ENCODE results near the gene IL1RL2. TPM values are rescaled to one million over a fixed set of nuclear protein-coding genes. Genes with fewer than 3 reads are reported as not detected.

The IL1RL2 gene
- total RNA-seq, 1 donor from 2014 or later, result 1.0 TPM

GRCh38 chr2:102200539-102200938 is 13.7 kb downstream of the IL1RL2 start:
- no peak for TF ChIP-seq CTCF (conservative IDR thresholded peaks at IDR 0.05)
- Mint-ChIP-seq H3K36me3 (no peaks in the 10 kb centered on the region), H3K27ac (no peak overlapping the region), H3K9me3 (peaks cover 10% of the 10 kb centered on the region), H3K4me1 (ENCODE audit: unreplicated experiment) (no peaks in the 10 kb centered on the region), H3K27me3 (no peaks in the 10 kb centered on the region), H3K4me3 (no peak overlapping the region)
- no peak for DNase-seq (ENCODE audit: extremely low spot score, unreplicated experiment)

GRCh38 chr2:102204638-102205037 is 17.8 kb downstream of the IL1RL2 start:
- Mint-ChIP-seq H3K36me3 (no peaks in the 10 kb centered on the region), H3K27ac (no peak overlapping the region), H3K4me3 (no peak overlapping the region), H3K4me1 (ENCODE audit: unreplicated experiment) (no peaks in the 10 kb centered on the region), H3K27me3 (no peaks in the 10 kb centered on the region), H3K9me3 (peaks cover 10% of the 10 kb centered on the region)
- TF ChIP-seq CTCF (conservative IDR thresholded peaks at IDR 0.05), result no peak
- DNase-seq (ENCODE audit: extremely low spot score, unreplicated experiment), result no peak

GRCh38 chr2:102206666-102207341 is 20.0 kb downstream of the IL1RL2 start:
- Mint-ChIP-seq H3K9me3 (peaks cover 10% of the 10 kb centered on the region), H3K4me1 (ENCODE audit: unreplicated experiment) (no peaks in the 10 kb centered on the region), H3K27me3 (no peaks in the 10 kb centered on the region), H3K27ac (no peak overlapping the region), H3K36me3 (no peaks in the 10 kb centered on the region), H3K4me3 (no peak overlapping the region)
- DNase-seq (ENCODE audit: extremely low spot score, unreplicated experiment), result no peak
- no peak for TF ChIP-seq CTCF (conservative IDR thresholded peaks at IDR 0.05)

GRCh38 chr2:102208774-102209173 is 22.0 kb downstream of the IL1RL2 start:
- no peaks in the 10 kb centered on the region for H3K4me1 Mint-ChIP-seq (ENCODE audit: unreplicated experiment)
- H3K27me3 Mint-ChIP-seq, result no peaks in the 10 kb centered on the region
- H3K27ac Mint-ChIP-seq, result no peak overlapping the region
- H3K36me3 Mint-ChIP-seq, result no peaks in the 10 kb centered on the region
- TF ChIP-seq CTCF (conservative IDR thresholded peaks at IDR 0.05), result no peak
- H3K4me3 Mint-ChIP-seq, result no peak overlapping the region
- peaks cover 10% of the 10 kb centered on the region for H3K9me3 Mint-ChIP-seq
- DNase-seq (ENCODE audit: extremely low spot score, unreplicated experiment), result no peak

- Mint-ChIP-seq H3K27me3 (no peaks in the 10 kb centered on the region), H3K27ac (no peak overlapping the region), H3K4me1 (ENCODE audit: unreplicated experiment) (no peaks in the 10 kb centered on the region), H3K9me3 (peaks cover 8% of the 10 kb centered on the region), H3K4me3 (no peak overlapping the region), H3K36me3 (no peaks in the 10 kb centered on the region)
- TF ChIP-seq CTCF (conservative IDR thresholded peaks at IDR 0.05), result no peak
- no peak for DNase-seq (ENCODE audit: extremely low spot score, unreplicated experiment)
Observed at GRCh38 chr2:102209474-102209873, 22.7 kb downstream of the IL1RL2 start.

All from type B pancreatic cell (in vitro differentiated cells).